ENCODE measurements around the gene DMRTC1B. TPM values are rescaled to one million over a fixed set of nuclear protein-coding genes. Genes with fewer than 3 reads are reported as not detected.
"Not testable (repeated sequence)": the region's sequence is repeated elsewhere in the genome, so short reads cannot be mapped to it uniquely, and the experiment has no call there.

DMRTC1B gene
- total RNA-seq, 2 experiments from 2014 or later: not detected

DNA sequence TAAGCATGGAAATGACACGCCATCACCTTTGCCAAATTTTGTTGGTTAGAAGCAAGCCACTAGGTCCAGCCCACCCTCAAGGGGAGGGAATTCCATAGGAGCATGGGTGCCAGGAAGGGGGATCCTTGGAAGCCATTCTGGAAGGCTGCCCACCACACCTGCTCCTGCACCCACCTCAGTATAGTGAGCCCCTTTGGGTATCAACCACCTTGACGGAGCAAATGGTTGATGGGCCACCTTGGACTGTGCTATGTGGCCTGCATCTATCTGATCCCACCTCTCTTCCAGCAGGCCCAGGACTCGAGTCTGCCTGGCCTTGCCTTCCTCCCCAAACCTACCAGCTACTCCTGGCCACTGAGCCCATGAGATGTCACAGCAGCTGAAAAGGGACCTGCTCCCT lies 13.7 kb downstream of the DMRTC1B start:
- H3K4me1 Mint-ChIP-seq (ENCODE audit: low read depth); H3K27me3 Mint-ChIP-seq (ENCODE audit: low read depth); H3K4me3 Mint-ChIP-seq: not testable (repeated sequence)

DNA sequence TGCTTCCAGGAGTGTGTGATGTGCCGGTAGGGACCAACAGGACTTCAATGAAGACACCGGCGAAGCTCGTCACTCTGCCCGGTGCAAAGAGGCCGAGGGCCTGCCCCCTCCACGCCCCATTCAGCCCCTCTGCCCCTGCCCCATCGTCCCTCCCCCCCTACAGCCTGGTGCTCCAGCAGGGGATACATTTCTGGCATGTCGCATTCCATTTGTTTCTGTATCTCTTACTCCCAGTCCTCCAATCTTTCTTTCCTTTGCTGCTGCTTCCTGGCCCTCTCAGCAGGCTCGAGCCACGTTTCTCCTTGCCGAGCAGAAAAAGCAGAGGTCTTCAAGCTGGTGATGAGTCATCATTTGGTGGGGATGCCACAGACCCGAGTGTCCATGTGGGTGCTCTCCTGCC lies 31.4 kb downstream of the DMRTC1B start, which contains the start of gene FAM236D:
Gene FAM236D, minus strand, starts transcription at position 101 of the 400 bp plus-strand sequence. Its CDS starts 100 bp downstream, at position 1.
- DNase-seq; H3K4me3 Mint-ChIP-seq; H3K4me1 Mint-ChIP-seq (ENCODE audit: low read depth); H3K9me3 Mint-ChIP-seq; H3K36me3 Mint-ChIP-seq (ENCODE audit: low read depth); CTCF ChIA-PET; H3K27me3 Mint-ChIP-seq (ENCODE audit: low read depth); intact Hi-C loops (cut with micrococcal nuclease); H3K27ac Mint-ChIP-seq: not testable (repeated sequence)

More for the DNA sequence above, 13.7 kb downstream of the DMRTC1B start:
- H3K27ac Mint-ChIP-seq; H3K9me3 Mint-ChIP-seq; CTCF ChIA-PET; DNase-seq; H3K36me3 Mint-ChIP-seq (ENCODE audit: low read depth); intact Hi-C loops (cut with micrococcal nuclease): not testable (repeated sequence)

DNA sequence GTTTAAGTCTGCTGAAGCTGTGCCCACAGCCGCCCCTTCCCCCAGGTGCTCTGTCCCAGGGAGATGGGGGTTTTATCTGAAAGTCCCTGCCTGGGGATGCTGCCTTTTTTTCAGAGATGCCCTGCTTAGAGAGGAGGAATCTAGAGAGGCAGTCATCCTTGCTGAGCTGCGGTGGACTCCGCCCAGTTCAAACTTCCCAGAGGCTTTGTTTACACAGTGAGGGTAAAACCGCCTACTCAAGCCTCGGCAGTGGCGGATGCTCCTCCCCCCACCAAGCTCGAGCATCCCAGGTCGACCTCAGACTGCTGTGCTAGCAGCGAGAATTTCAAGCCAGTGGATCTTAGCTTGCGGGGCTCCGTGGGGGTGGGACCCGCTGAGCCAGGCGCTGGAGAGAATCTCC lies 54.0 kb downstream of the DMRTC1B start:
- H3K9me3 Mint-ChIP-seq; intact Hi-C loops (cut with micrococcal nuclease); H3K4me1 Mint-ChIP-seq (ENCODE audit: low read depth); H3K27me3 Mint-ChIP-seq (ENCODE audit: low read depth); CTCF ChIA-PET; DNase-seq; H3K27ac Mint-ChIP-seq; H3K36me3 Mint-ChIP-seq (ENCODE audit: low read depth); H3K4me3 Mint-ChIP-seq: not testable (repeated sequence)

DNA sequence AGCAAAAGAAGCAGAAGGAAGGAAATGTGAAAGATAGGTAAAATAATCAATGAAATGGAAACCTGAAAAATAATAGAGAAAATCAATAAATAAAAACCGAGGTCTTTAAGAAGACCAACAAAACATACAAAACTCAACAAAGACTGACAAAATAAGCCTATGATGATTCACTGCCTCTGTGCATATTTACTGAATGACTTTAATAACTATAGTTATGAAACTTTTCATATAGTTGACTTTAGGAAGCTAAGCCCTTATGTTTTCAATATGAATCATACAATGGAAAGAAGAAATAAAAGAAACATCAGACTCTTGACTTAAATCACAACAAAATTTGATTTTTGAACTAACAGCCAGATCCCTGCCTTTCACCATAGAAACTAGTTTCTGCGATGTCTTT lies 60.8 kb downstream of the DMRTC1B start:
- H3K27me3 Mint-ChIP-seq (ENCODE audit: low read depth): not testable (repeated sequence)

DNA sequence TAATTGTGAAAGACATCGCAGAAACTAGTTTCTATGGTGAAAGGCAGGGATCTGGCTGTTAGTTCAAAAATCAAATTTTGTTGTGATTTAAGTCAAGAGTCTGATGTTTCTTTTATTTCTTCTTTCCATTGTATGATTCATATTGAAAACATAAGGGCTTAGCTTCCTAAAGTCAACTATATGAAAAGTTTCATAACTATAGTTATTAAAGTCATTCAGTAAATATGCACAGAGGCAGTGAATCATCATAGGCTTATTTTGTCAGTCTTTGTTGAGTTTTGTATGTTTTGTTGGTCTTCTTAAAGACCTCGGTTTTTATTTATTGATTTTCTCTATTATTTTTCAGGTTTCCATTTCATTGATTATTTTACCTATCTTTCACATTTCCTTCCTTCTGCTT lies 106.2 kb downstream of the DMRTC1B start:
- H3K36me3 Mint-ChIP-seq (ENCODE audit: low read depth); H3K4me3 Mint-ChIP-seq; intact Hi-C loops (cut with micrococcal nuclease); H3K27ac Mint-ChIP-seq; H3K27me3 Mint-ChIP-seq (ENCODE audit: low read depth); CTCF ChIA-PET; H3K9me3 Mint-ChIP-seq; H3K4me1 Mint-ChIP-seq (ENCODE audit: low read depth); DNase-seq: not testable (repeated sequence)

More for the DNA sequence above, 60.8 kb downstream of the DMRTC1B start:
- H3K4me3 Mint-ChIP-seq; intact Hi-C loops (cut with micrococcal nuclease); CTCF ChIA-PET; H3K36me3 Mint-ChIP-seq (ENCODE audit: low read depth); H3K9me3 Mint-ChIP-seq; DNase-seq; H3K4me1 Mint-ChIP-seq (ENCODE audit: low read depth); H3K27ac Mint-ChIP-seq: not testable (repeated sequence)

DNA sequence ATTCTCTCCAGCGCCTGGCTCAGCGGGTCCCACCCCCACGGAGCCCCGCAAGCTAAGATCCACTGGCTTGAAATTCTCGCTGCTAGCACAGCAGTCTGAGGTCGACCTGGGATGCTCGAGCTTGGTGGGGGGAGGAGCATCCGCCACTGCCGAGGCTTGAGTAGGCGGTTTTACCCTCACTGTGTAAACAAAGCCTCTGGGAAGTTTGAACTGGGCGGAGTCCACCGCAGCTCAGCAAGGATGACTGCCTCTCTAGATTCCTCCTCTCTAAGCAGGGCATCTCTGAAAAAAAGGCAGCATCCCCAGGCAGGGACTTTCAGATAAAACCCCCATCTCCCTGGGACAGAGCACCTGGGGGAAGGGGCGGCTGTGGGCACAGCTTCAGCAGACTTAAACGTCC lies 113.0 kb downstream of the DMRTC1B start:
- H3K9me3 Mint-ChIP-seq; H3K36me3 Mint-ChIP-seq (ENCODE audit: low read depth); CTCF ChIA-PET; H3K27me3 Mint-ChIP-seq (ENCODE audit: low read depth); H3K27ac Mint-ChIP-seq; intact Hi-C loops (cut with micrococcal nuclease); H3K4me1 Mint-ChIP-seq (ENCODE audit: low read depth); DNase-seq; H3K4me3 Mint-ChIP-seq: not testable (repeated sequence)

Other genes with a start within 250 kb of the DMRTC1B start
- 10 to 100 TPM; 14.8 to 16.8 TPM for gene HDAC8, start 204.0 kb upstream of the DMRTC1B start, total RNA-seq
- gene PHKA1, start 62.6 kb upstream of the DMRTC1B start, total RNA-seq: 1 to 10 TPM; 5.8 to 6.5 TPM
- gene FAM236B, start 5.8 kb downstream of the DMRTC1B start, total RNA-seq: not detected
- not detected for gene FAM236D, start 31.3 kb downstream of the DMRTC1B start, total RNA-seq
- not detected for gene FAM236C, start 135.7 kb downstream of the DMRTC1B start, total RNA-seq
- gene FAM236A, start 161.3 kb downstream of the DMRTC1B start, total RNA-seq: not detected
- not detected for gene DMRTC1, start 166.9 kb downstream of the DMRTC1B start, total RNA-seq
- gene PABPC1L2B, start 226.0 kb downstream of the DMRTC1B start, total RNA-seq: not detected